ENCODE data around the gene OR5K4. TPM values are rescaled to one million over a fixed set of nuclear protein-coding genes. Genes with fewer than 3 reads are reported as not detected.
"Not testable (repeated sequence)": the region's sequence is repeated elsewhere in the genome, so short reads cannot be mapped to it uniquely, and the experiment has no call there.

OR5K4 gene
- total and polyA plus RNA-seq, 4 donors, result not detected

- TF ChIP-seq EGR1 (IDR thresholded peaks at IDR 0.05; ENCODE audit: low read depth in 2 of 2) (no peak), HNF4A (conservative IDR thresholded peaks at IDR 0.05) (no peak), GABPA (IDR thresholded peaks at IDR 0.05 in 1 of 2, conservative IDR thresholded peaks at IDR 0.05 in 1 of 2) (no peak), FOXA2 (IDR thresholded peaks at IDR 0.05) (no peak), HNF4G (IDR thresholded peaks at IDR 0.05) (no peak), TAF1 (conservative IDR thresholded peaks at IDR 0.05) (no peak), SP1 (IDR thresholded peaks at IDR 0.05) (no peak), RAD21 (IDR thresholded peaks at IDR 0.05) (no peak), NR2F2 (IDR thresholded peaks at IDR 0.05) (no peak), YY1 (IDR thresholded peaks at IDR 0.05) (no peak)
- TF ChIP-seq, protein P1, sequence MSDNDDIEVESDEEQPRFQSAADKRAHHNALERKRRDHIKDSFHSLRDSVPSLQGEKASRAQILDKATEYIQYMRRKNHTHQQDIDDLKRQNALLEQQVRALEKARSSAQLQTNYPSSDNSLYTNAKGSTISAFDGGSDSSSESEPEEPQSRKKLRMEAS (IDR thresholded peaks at IDR 0.05), result no peak
- TF ChIP-seq, protein P2, sequence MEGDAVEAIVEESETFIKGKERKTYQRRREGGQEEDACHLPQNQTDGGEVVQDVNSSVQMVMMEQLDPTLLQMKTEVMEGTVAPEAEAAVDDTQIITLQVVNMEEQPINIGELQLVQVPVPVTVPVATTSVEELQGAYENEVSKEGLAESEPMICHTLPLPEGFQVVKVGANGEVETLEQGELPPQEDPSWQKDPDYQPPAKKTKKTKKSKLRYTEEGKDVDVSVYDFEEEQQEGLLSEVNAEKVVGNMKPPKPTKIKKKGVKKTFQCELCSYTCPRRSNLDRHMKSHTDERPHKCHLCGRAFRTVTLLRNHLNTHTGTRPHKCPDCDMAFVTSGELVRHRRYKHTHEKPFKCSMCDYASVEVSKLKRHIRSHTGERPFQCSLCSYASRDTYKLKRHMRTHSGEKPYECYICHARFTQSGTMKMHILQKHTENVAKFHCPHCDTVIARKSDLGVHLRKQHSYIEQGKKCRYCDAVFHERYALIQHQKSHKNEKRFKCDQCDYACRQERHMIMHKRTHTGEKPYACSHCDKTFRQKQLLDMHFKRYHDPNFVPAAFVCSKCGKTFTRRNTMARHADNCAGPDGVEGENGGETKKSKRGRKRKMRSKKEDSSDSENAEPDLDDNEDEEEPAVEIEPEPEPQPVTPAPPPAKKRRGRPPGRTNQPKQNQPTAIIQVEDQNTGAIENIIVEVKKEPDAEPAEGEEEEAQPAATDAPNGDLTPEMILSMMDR (IDR thresholded peaks at IDR 0.05; ENCODE audit: low read depth, low read length, missing input control), result no peak
- H3K27me3 ChIP-seq (ENCODE audit: control insufficient read depth in 4 of 4, insufficient read depth in 4 of 4, low read length in 3 of 4), result no peaks in the 10 kb centered on the region
- no peak for DNase-seq (ENCODE audit: low spot score)
- no peaks in the 10 kb centered on the region for H3K4me1 ChIP-seq (ENCODE audit: control insufficient read depth in 4 of 4, insufficient read depth in 4 of 4, low read length in 3 of 4)
- no peak overlapping the region for H3K27ac ChIP-seq (ENCODE audit: low read depth in 1 of 2, low read length in 2 of 2)
- H3K9me3 ChIP-seq (ENCODE audit: control insufficient read depth in 4 of 4, low read length in 3 of 4), result no peaks in the 10 kb centered on the region
- no peaks in the 10 kb centered on the region for H3K36me3 ChIP-seq (ENCODE audit: control insufficient read depth in 4 of 4, insufficient read depth in 3 of 4, low read depth in 1 of 4, low read length in 3 of 4)
- no peak overlapping the region for H3K9ac ChIP-seq (ENCODE audit: low read depth in 1 of 2, low read length in 2 of 2)
- no peak overlapping the region for H3K4me3 ChIP-seq (ENCODE audit: low read depth in 1 of 3, low read length in 3 of 3)
- WGBS, result 85% methylated on average over 2 of the region's 2 CpGs
These were observed 34.5 kb downstream of the OR5K4 start for GRCh38 chr3:98388147-98388546.

- H3K27me3 ChIP-seq (ENCODE audit: control insufficient read depth in 4 of 4, insufficient read depth in 4 of 4, low read length in 3 of 4), result no peaks in the 10 kb centered on the region
- TF ChIP-seq ATF3 (IDR thresholded peaks at IDR 0.05) (no peak), FOXA1 (IDR thresholded peaks at IDR 0.05) (no peak), GABPA (IDR thresholded peaks at IDR 0.05 in 1 of 2, conservative IDR thresholded peaks at IDR 0.05 in 1 of 2) (no peak), YY1 (IDR thresholded peaks at IDR 0.05) (no peak)
- DNase-seq (ENCODE audit: low spot score), result no peak
- no peaks in the 10 kb centered on the region for H3K4me1 ChIP-seq (ENCODE audit: control insufficient read depth in 4 of 4, insufficient read depth in 4 of 4, low read length in 3 of 4)
- no peak within 1 kb of the TSS for H3K9ac ChIP-seq (ENCODE audit: low read depth in 1 of 2, low read length in 2 of 2)
- no peak within 1 kb of the TSS for H3K4me3 ChIP-seq (ENCODE audit: low read depth in 1 of 3, low read length in 3 of 3)
- H3K36me3 ChIP-seq (ENCODE audit: control insufficient read depth in 4 of 4, insufficient read depth in 3 of 4, low read depth in 1 of 4, low read length in 3 of 4), result no peaks in the 10 kb centered on the region
- no peaks in the 10 kb centered on the region for H3K9me3 ChIP-seq (ENCODE audit: control insufficient read depth in 4 of 4, low read length in 3 of 4)
- no peak within 1 kb of the TSS for H3K27ac ChIP-seq (ENCODE audit: low read depth in 1 of 2, low read length in 2 of 2)
These were observed 36.7 kb downstream of the OR5K4 start, which contains the start of gene OR5K3 for GRCh38 chr3:98390366-98390765. OR5K3 (plus strand) TSS chr3:98390666; CDS start chr3:98390666, 0 bp downstream.

DNA sequence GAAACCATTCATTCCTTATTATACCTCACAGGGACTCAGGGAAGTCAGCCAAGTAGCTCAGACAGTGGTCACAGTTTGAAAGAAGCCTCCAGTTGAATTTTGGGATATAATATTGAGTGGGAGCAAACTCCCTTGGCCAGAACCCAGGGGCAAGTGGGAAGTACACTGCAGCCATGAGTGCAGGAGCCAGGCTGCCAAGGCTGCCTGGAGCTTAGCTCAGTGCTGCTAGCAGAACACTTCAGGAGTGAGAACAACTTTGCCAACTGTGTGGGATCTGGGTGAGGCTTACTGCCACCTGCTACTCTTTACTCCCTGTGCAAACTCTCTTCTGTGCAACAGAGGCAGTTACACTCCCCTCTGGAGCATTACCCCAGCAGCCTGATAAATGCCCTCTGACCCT is 41.4 kb downstream of the OR5K4 start:
- TF ChIP-seq FOXA1 (IDR thresholded peaks at IDR 0.05), result no peak
- TF ChIP-seq, protein P1 (IDR thresholded peaks at IDR 0.05), result no peak
- TF ChIP-seq, protein P2 (IDR thresholded peaks at IDR 0.05; ENCODE audit: low read depth, low read length, missing input control), result no peak
- H3K27ac ChIP-seq (ENCODE audit: low read depth in 1 of 2, low read length in 2 of 2), result no peak overlapping the region
- H3K27me3 ChIP-seq (ENCODE audit: control insufficient read depth in 4 of 4, insufficient read depth in 4 of 4, low read length in 3 of 4), result no peaks in the 10 kb centered on the region
- peaks cover 0 to 11% (median 0%) of the 10 kb centered on the region in 4 donors for H3K9me3 ChIP-seq (ENCODE audit: control insufficient read depth in 4 of 4, low read length in 3 of 4)
- no peak overlapping the region for H3K9ac ChIP-seq (ENCODE audit: low read depth in 1 of 2, low read length in 2 of 2)
- no peak for DNase-seq (ENCODE audit: low spot score)
- H3K4me1 ChIP-seq (ENCODE audit: control insufficient read depth in 4 of 4, insufficient read depth in 4 of 4, low read length in 3 of 4), result no peaks in the 10 kb centered on the region
- H3K36me3 ChIP-seq (ENCODE audit: control insufficient read depth in 4 of 4, insufficient read depth in 3 of 4, low read depth in 1 of 4, low read length in 3 of 4), result no peaks in the 10 kb centered on the region
- H3K4me3 ChIP-seq (ENCODE audit: low read depth in 1 of 3, low read length in 3 of 3), result no peak overlapping the region

- 80% methylated on average over 4 of the region's 4 CpGs for WGBS
- not testable (repeated sequence) for H3K27ac ChIP-seq (ENCODE audit: low read depth in 1 of 2, low read length in 2 of 2); H3K9ac ChIP-seq (ENCODE audit: low read depth in 1 of 2, low read length in 2 of 2); H3K4me3 ChIP-seq (ENCODE audit: low read depth in 1 of 3, low read length in 3 of 3); H3K4me1 ChIP-seq (ENCODE audit: control insufficient read depth in 4 of 4, insufficient read depth in 4 of 4, low read length in 3 of 4); H3K27me3 ChIP-seq (ENCODE audit: control insufficient read depth in 4 of 4, insufficient read depth in 4 of 4, low read length in 3 of 4); H3K36me3 ChIP-seq (ENCODE audit: control insufficient read depth in 4 of 4, insufficient read depth in 3 of 4, low read depth in 1 of 4, low read length in 3 of 4); DNase-seq (ENCODE audit: low spot score)
- peaks cover 0 to 11% (median 0%) of the 10 kb centered on the region in 4 donors for H3K9me3 ChIP-seq (ENCODE audit: control insufficient read depth in 4 of 4, low read length in 3 of 4)
These were observed 42.8 kb downstream of the OR5K4 start for GRCh38 chr3:98396482-98396881.

Data from liver (tissue), 9 donors.